Measurements from ENCODE around the gene APP.

DNA sequence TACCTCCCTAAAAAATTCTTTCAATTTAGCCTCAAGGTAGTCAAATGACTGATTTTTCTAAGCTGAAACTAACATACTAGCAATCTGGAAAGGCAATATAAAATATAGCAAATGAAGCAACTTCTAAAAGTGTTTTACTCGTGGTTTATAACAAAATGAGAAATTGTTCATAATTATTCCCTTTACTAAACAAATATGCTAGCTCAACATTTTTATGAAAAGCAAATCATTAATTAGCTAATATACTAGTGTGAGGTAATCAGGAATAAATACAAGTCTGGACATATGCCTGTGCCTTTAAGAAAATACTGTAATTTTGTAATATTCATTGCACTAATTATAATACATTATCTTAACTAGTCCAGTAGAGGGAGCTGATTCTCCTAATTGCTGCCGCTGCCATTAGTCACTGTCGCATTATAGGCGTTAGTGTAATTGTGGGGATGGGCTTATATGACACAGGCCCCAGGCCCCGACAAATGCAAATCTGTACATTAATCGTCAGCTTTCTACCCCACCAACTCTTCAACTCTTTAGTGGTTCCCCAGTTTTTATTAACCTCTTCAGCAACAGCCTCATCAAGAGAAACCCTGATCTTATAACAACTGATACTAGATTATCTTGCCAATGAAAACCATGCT is 274.9 kb downstream of the APP start:
- no peak for TF ChIP-seq POLR2A (IDR thresholded peaks at IDR 0.05)
- TF ChIP-seq EP300 (IDR thresholded peaks at IDR 0.05): no peak
- TF ChIP-seq, protein P1, sequence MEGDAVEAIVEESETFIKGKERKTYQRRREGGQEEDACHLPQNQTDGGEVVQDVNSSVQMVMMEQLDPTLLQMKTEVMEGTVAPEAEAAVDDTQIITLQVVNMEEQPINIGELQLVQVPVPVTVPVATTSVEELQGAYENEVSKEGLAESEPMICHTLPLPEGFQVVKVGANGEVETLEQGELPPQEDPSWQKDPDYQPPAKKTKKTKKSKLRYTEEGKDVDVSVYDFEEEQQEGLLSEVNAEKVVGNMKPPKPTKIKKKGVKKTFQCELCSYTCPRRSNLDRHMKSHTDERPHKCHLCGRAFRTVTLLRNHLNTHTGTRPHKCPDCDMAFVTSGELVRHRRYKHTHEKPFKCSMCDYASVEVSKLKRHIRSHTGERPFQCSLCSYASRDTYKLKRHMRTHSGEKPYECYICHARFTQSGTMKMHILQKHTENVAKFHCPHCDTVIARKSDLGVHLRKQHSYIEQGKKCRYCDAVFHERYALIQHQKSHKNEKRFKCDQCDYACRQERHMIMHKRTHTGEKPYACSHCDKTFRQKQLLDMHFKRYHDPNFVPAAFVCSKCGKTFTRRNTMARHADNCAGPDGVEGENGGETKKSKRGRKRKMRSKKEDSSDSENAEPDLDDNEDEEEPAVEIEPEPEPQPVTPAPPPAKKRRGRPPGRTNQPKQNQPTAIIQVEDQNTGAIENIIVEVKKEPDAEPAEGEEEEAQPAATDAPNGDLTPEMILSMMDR (IDR thresholded peaks at IDR 0.05): peak in 3 of 4 experiments; percentile 13 to 49 (median 45)
- TF ChIP-seq POLR2AphosphoS5 (IDR thresholded peaks at IDR 0.05): peak in 1 of 4 donors; percentile 20
